SK-N-SH (cell line): Measurements from ENCODE around the gene RAE1.

Source experiments
- CHD2 ChIP-seq: fragments of 150-350 bp; IDR thresholded peaks from 2 replicates; pipeline ENCODE4 v1.6.1; 2018; ENCODE audit warnings: low read length; ENCODE audit not compliant: partially characterized antibody
- CTCF ChIP-seq: fragments of 200-600 bp; sonication (generic); IDR thresholded peaks from 2 replicates; pipeline ENCODE4 v1.6.1; 2017; ENCODE audit warnings: antibody characterized with exemption, mild to moderate bottlenecking, moderate library complexity
- EP300 ChIP-seq, 2 experiments: IDR thresholded peaks; 2 replicates each; pipeline versions ENCODE4 v1.4.0 to v1.6.1; 2012; ENCODE audit warnings: borderline replicate concordance in 1 of 2, low read depth in 1 of 2, low read length in 1 of 2
- FOXJ3 ChIP-seq: sonication (generic); formaldehyde crosslinking; IDR thresholded peaks from 2 replicates; pipeline ENCODE4 v1.5.1; 2020; ENCODE audit warnings: mild to moderate bottlenecking, missing genetic modification reagents
- FOXM1 ChIP-seq: IDR thresholded peaks from 2 replicates; pipeline ENCODE4 v1.4.0; 2012; ENCODE audit warnings: low read depth, mild to moderate bottlenecking
- GATA2 ChIP-seq: sonication (generic); formaldehyde crosslinking; IDR thresholded peaks from 2 replicates; pipeline ENCODE4 v1.5.0; 2020; ENCODE audit warnings: mild to moderate bottlenecking, missing genetic modification reagents
- JUND ChIP-seq: IDR thresholded peaks from 2 replicates; pipeline ENCODE4 v1.4.0; 2012
- RAD21 ChIP-seq: IDR thresholded peaks from 2 replicates; pipeline ENCODE4 v1.6.1; 2012; ENCODE audit warnings: mild to moderate bottlenecking, low read length
- USF2 ChIP-seq: fragments of 150-350 bp; IDR thresholded peaks from 2 replicates; pipeline ENCODE4 v1.6.1; 2017; ENCODE audit warnings: antibody characterized with exemption, low read length, low read depth, borderline replicate concordance

GRCh38 chr20:57378646-57379262, 27.7 kb downstream of the RAE1 start:
- no peak for TF ChIP-seq CTCF
- no peak for TF ChIP-seq RAD21
- TF ChIP-seq FOXM1 = no peak
- TF ChIP-seq FOXJ3 (CRISPR knock-in tag) = no peak
- TF ChIP-seq USF2 = no peak
- no peak for TF ChIP-seq GATA2
- no peak for TF ChIP-seq EP300 (IDR thresholded peaks at IDR 0.05; ENCODE audit: borderline replicate concordance in 1 of 2, low read depth in 1 of 2, low read length in 1 of 2)
- TF ChIP-seq JUND = no peak
- TF ChIP-seq CHD2 = no peak
